ENCODE results near the gene SF3B2.

- TF ChIP-seq CTCF (conservative IDR thresholded peaks at IDR 0.05; ENCODE audit: low read length) (no peak), EZH2phosphoT487 (IDR thresholded peaks at IDR 0.05; ENCODE audit: borderline replicate concordance, low read depth, low read length) (no peak)
Observed at GRCh38 chr11:66063900-66064299, 11.7 kb downstream of the SF3B2 start.

All from OCI-LY7 (cell line).